Kidney (tissue), 14 donors: Measurements from ENCODE around the gene WWOX. TPM values are rescaled to one million over a fixed set of nuclear protein-coding genes. Genes with fewer than 3 reads are reported as not detected.

Source experiments
- DNase-seq, 5 donors: peaks; one replicate each; pipeline ENCODE4 v3.0.0-alpha.2; 2013 to 2020
- FAIRE-seq: peaks from 2 replicates; lab custom pipeline; 2012; peaks lifted over from hg19 to GRCh38; lab: Jason Lieb, UNC
- H3K27ac ChIP-seq, 2 donors: one replicate each; pipeline ENCODE4 v1.7.0; 2013; ENCODE audit warnings: low read depth in 2 of 2, low read length in 2 of 2, inconsistent platforms in 1 of 2
- H3K27me3 ChIP-seq: one replicate; pipeline ENCODE4 v1.7.1; 2013; ENCODE audit warnings: low read length, inconsistent platforms; ENCODE audit not compliant: control insufficient read depth, insufficient read depth
- H3K36me3 ChIP-seq, 3 donors: one replicate each; pipeline versions ENCODE4 v1.7.0 to v1.7.1; 2013; ENCODE audit warnings: low read length in 3 of 3, control low read depth in 1 of 3, inconsistent platforms in 1 of 3; ENCODE audit not compliant: insufficient read depth in 3 of 3, control insufficient read depth in 2 of 3
- H3K4me1 ChIP-seq, 3 donors: one replicate each; pipeline versions ENCODE4 v1.7.0 to v1.7.1; 2013; ENCODE audit warnings: low read length in 3 of 3, inconsistent platforms in 1 of 3, low read depth in 1 of 3; ENCODE audit not compliant: control insufficient read depth in 2 of 3, insufficient read depth in 2 of 3
- H3K4me3 ChIP-seq, 3 donors: one replicate each; pipeline versions ENCODE4 v1.7.0 to v1.8.1; 2013; ENCODE audit warnings: low read length in 3 of 3, control low read depth in 1 of 3, inconsistent platforms in 1 of 3
- H3K9ac ChIP-seq, 3 donors: one replicate each; pipeline versions ENCODE4 v1.7.0 to v1.7.1; 2013; ENCODE audit warnings: low read length in 3 of 3, control low read depth in 1 of 3, inconsistent platforms in 1 of 3
- H3K9me3 ChIP-seq, 3 donors: one replicate each; pipeline versions ENCODE4 v1.7.0 to v1.7.1; 2013; ENCODE audit warnings: low read length in 3 of 3, control low read depth in 1 of 3, inconsistent platforms in 1 of 3; ENCODE audit not compliant: control insufficient read depth in 2 of 3, insufficient read depth in 1 of 3
- CTCF ChIP-seq: IDR thresholded peaks from 3 replicates; pipeline ENCODE4 v1.5.1; 2012; ENCODE audit warnings: mild to moderate bottlenecking, moderate library complexity, borderline replicate concordance; ENCODE audit not compliant: insufficient read depth; ENCODE audit errors: extremely low read depth
- intact Hi-C: fragments of 100-400 bp; cut with DNase I; formaldehyde crosslinking; loops from one replicate; pipeline ENCODE4 v1.11.1; 2022
- polyA plus RNA-seq: library from polyadenylated mRNA; stranded (reverse); fragments of 350-450 nt; fragmentation: Illumina TruSeq; extraction: RNeasy Lipid Tissue Mini Kit (QIAGEN cat#74804); gene quantifications from one replicate; pipeline ENCODE4 v1.2.3, GENCODE V29; 2014; ENCODE audit warnings: low read depth, low replicate concordance; ENCODE audit not compliant: insufficient read depth
- total RNA-seq: library from RNA; stranded (reverse); fragmentation: NEBNext Ultra II Directional; extraction: Animal tissue kit (Norgen Biotek cat#: 25700); gene quantifications from one replicate; pipeline ENCODE4 v1.2.1, GENCODE V29; 2021
- donor health status: control.
- donor health status: control.
- donor health status: control.
- donor health status: control.
- donor health status: control.
- donor health status: DM: yes; HTN: yes; CAD: no.
- donor health status: Normal renal cell carcinoma (clear cell type).

Gene WWOX
- total and polyA plus RNA-seq, 2 donors from 2014 or later = 22.5 to 30.3 TPM

DNA sequence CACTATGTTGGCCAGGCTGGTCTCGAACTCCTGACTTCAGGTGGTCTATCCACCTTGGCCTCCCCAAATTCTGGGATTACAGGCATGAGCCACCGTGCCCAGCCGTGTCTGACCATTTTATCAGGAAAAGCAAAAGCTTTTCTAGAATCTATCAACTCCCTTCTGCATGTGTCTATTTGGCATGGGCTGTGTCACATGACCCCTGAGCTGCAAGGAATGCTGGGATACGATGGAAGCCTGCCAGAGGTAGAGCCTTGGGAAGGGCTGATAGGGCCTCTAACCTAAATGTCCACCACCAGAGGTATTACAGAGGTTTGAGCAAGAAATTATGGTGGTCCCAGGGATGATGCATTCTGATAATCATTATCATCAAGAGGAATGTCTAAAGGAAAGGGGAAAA is 616.2 kb downstream of the WWOX start:
- FAIRE-seq (no peak), DNase-seq (no peak)
- Histone ChIP-seq H3K36me3 (no peaks in the 10 kb centered on the region), H3K4me3 (no peak overlapping the region), H3K27me3 (no peaks in the 10 kb centered on the region), H3K9me3 (no peaks in the 10 kb centered on the region), H3K9ac (no peak overlapping the region), H3K4me1 (no peaks in the 10 kb centered on the region), H3K27ac (no peak overlapping the region)
- intact Hi-C loops = no loop called here
- no peak for TF ChIP-seq CTCF

GRCh38 chr16:78718141-78718540 is 618.7 kb downstream of the WWOX start:
- H3K9ac ChIP-seq = no peak overlapping the region
- DNase-seq (peak in 1 of 5 donors; percentile 41), FAIRE-seq (no peak)
- H3K4me1 ChIP-seq = no peaks in the 10 kb centered on the region
- no peaks in the 10 kb centered on the region for H3K36me3 ChIP-seq
- no peak for TF ChIP-seq CTCF
- H3K27me3 ChIP-seq = no peaks in the 10 kb centered on the region
- intact Hi-C loops = no loop called here
- no peak overlapping the region for H3K4me3 ChIP-seq
- no peaks in the 10 kb centered on the region for H3K9me3 ChIP-seq
- H3K27ac ChIP-seq = no peak overlapping the region

DNA sequence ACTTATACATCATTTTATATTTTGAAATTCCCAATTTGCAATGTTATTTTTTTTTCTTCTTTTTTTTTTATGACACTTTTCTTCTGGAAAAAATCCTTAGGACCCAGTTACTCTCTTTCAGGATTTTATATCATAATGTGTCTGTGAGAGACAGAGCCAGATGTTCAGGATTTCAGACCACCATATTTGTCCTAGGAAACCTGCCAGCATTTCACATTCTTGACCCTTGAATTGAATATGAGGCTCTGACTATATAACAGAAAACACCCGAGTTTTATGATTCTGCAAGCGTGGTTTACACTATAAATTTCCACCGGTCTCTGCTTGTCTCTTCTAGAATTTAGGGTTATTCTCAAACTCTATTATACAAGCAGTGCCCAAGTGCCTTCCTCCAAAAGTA is 621.0 kb downstream of the WWOX start:
- intact Hi-C loops = no loop called here
- no peak for TF ChIP-seq CTCF
- no peaks in the 10 kb centered on the region for H3K36me3 ChIP-seq
- H3K9ac ChIP-seq = no peak overlapping the region
- DNase-seq = peak in 2 of 5 donors; percentile 49 to 66
- no peak for FAIRE-seq
- H3K9me3 ChIP-seq = no peaks in the 10 kb centered on the region
- no peaks in the 10 kb centered on the region for H3K4me1 ChIP-seq
- H3K27me3 ChIP-seq = no peaks in the 10 kb centered on the region
- no peak overlapping the region for H3K27ac ChIP-seq
- no peak overlapping the region for H3K4me3 ChIP-seq

DNA sequence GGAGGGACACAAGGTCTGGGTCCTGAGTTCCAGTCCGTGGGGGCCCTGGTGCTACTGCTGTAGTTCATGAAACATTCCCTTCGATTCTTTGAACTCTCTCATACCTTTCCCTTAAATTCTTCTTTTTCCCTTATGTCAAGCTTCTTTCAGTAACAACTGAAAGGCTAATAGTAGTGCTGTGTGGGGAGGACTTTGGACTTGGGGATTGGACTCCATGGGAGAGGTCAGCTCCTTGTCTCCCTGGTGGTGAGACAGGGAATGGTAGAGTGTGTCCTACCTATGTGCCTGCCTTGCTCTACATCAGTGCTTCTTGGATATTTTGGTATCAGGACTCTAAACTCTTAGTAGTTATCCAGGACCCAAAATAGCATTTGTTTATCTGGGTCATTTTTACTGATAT is 628.1 kb downstream of the WWOX start:
- TF ChIP-seq CTCF = peak; percentile 24
- no peak overlapping the region for H3K27ac ChIP-seq
- intact Hi-C loops = no loop called here
- H3K9ac ChIP-seq = no peak overlapping the region
- FAIRE-seq = no peak
- no peaks in the 10 kb centered on the region for H3K36me3 ChIP-seq
- H3K4me3 ChIP-seq = no peak overlapping the region
- H3K4me1 ChIP-seq = no peaks in the 10 kb centered on the region
- no peaks in the 10 kb centered on the region for H3K9me3 ChIP-seq
- no peaks in the 10 kb centered on the region for H3K27me3 ChIP-seq
- DNase-seq = no peak
